Stomach (tissue), 9 donors: ENCODE data around the gene LDLRAD3. TPM values are rescaled to one million over a fixed set of nuclear protein-coding genes. Genes with fewer than 3 reads are reported as not detected.
A peak's percentile ranks its signal among the peaks of the same experiment; 100 is the strongest.

Source experiments
- DNase-seq, 2 donors: peaks; one replicate each; pipeline versions ENCODE4 v3.0.0 to v3.0.0-alpha.2; 2013 to 2019
- H3K27ac ChIP-seq, 5 donors: fragments of 200-600 bp in 4 of 5; sonication (generic) in 4 of 5; one replicate each; pipeline ENCODE4 v1.5.1; 2013 to 2019; ENCODE audit warnings: mild to moderate bottlenecking in 1 of 5, moderate library complexity in 1 of 5
- H3K27me3 ChIP-seq, 3 donors: fragments of 200-600 bp; sonication (generic); one replicate each; pipeline ENCODE4 v1.5.1; 2017 to 2019; ENCODE audit warnings: mixed run types in 1 of 3
- H3K36me3 ChIP-seq, 4 donors: fragments of 200-600 bp; sonication (generic); 1 replicate in 3 of 4; 2 replicates in 1 of 4; pipeline ENCODE4 v1.5.1; 2016 to 2019
- H3K4me1 ChIP-seq, 4 donors: fragments of 200-600 bp; sonication (generic); one replicate each; pipeline ENCODE4 v1.5.1; 2016 to 2019
- H3K4me3 ChIP-seq, 4 donors: fragments of 200-600 bp; sonication (generic) in 3 of 4; one replicate each; pipeline ENCODE4 v1.5.1; 2016 to 2019; ENCODE audit warnings: mild to moderate bottlenecking in 1 of 4
- H3K9me3 ChIP-seq, 4 donors: fragments of 200-600 bp; sonication (generic); one replicate each; pipeline ENCODE4 v1.5.1; 2016 to 2019
- EP300 ChIP-seq: sonication (generic); formaldehyde crosslinking; IDR thresholded peaks from one replicate; pipeline ENCODE4 v1.6.1; 2017; ENCODE audit warnings: antibody characterized with exemption
- POLR2A ChIP-seq, 4 donors: fragments of 450-650 bp; IDR thresholded peaks; one replicate each; pipeline ENCODE4 v1.6.1; 2016; ENCODE audit warnings: antibody characterized with exemption in 4 of 4, control low read depth in 2 of 4, mild to moderate bottlenecking in 1 of 4, moderate library complexity in 1 of 4
- POLR2AphosphoS5 ChIP-seq, 3 donors: sonication (generic); formaldehyde crosslinking; IDR thresholded peaks; one replicate each; pipeline ENCODE4 v1.6.1; 2016; ENCODE audit warnings: antibody characterized with exemption in 3 of 3
- WGBS, 5 donors: extraction: QIAGEN DNeasy Blood & Tissue Kit in 3 of 5; methylation state at CpG; one replicate each; pipeline versions ENCODE4 v1.1.5 to v1.1.7; 2013 to 2018; 5-methylcytosine and 5-hydroxymethylcytosine counted together
- intact Hi-C: fragments of 100-400 bp; cut with DNase I; formaldehyde crosslinking; loops from one replicate; pipeline ENCODE4 v1.15.1; 2023; ENCODE audit warnings: low total_unique reads
- polyA plus RNA-seq, 3 donors: library from polyadenylated mRNA; stranded (reverse); fragments of 200-250 nt; gene quantifications; one replicate each; pipeline ENCODE4 v1.2.3, GENCODE V29; 2013
- total RNA-seq, 5 donors: library from RNA; depleted of rRNA; stranded (reverse); fragments of >200 nt; gene quantifications; one replicate each; pipeline versions ENCODE4 v1.1.0 to v1.2.3, GENCODE V29; 2014 to 2016
- TF ChIP-seq, protein P1 (sequence below), 7 experiments: fragments of 450-650 bp in 4 of 7; fragments of 200-600 bp in 3 of 7; sonication (generic) in 3 of 7; IDR thresholded peaks; one replicate each; pipeline ENCODE4 v1.5.1; 2016 to 2019; ENCODE audit warnings: antibody characterized with exemption in 7 of 7, control low read depth in 2 of 7, mild to moderate bottlenecking in 1 of 7
- donor health status: healthy with polysubstance abuse.
- donor health status: Bipolar disorder and iron deficiency.
- donor health status: healthy.

The LDLRAD3 gene
- total and polyA plus RNA-seq, 8 donors, result 2.0 to 22.8 (median 7.9) TPM

DNA sequence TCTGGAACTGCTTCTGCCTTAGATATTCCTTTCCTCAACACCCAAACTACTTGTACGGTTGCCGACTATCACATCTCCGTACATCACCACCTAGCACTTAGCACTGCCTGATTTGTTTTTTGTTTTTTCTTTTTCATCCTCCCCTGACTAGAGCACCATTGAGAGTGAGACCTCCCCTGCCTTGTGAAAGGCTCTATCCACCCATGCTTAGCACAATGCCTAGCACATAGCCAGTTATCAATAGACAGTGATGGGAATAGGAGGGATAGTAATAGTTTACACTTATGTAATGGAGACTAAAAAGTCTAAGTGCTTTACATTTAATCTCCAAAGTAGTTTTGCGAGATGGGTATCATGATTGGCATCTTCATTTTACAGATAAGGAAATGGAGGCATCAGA is 115.8 kb downstream of the LDLRAD3 start:
- intact Hi-C loops, result no loop called here
- 93 to 99% (median 96%) methylated on average over 4 of the region's 4 CpGs for WGBS, 5 donors
- H3K27ac ChIP-seq, result no peak overlapping the region
- TF ChIP-seq POLR2AphosphoS5 (IDR thresholded peaks at IDR 0.05) (no peak), POLR2A (IDR thresholded peaks at IDR 0.05) (no peak), EP300 (no peak)
- TF ChIP-seq, protein P1, sequence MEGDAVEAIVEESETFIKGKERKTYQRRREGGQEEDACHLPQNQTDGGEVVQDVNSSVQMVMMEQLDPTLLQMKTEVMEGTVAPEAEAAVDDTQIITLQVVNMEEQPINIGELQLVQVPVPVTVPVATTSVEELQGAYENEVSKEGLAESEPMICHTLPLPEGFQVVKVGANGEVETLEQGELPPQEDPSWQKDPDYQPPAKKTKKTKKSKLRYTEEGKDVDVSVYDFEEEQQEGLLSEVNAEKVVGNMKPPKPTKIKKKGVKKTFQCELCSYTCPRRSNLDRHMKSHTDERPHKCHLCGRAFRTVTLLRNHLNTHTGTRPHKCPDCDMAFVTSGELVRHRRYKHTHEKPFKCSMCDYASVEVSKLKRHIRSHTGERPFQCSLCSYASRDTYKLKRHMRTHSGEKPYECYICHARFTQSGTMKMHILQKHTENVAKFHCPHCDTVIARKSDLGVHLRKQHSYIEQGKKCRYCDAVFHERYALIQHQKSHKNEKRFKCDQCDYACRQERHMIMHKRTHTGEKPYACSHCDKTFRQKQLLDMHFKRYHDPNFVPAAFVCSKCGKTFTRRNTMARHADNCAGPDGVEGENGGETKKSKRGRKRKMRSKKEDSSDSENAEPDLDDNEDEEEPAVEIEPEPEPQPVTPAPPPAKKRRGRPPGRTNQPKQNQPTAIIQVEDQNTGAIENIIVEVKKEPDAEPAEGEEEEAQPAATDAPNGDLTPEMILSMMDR (IDR thresholded peaks at IDR 0.05), result no peak
- no peak for DNase-seq
- no peak overlapping the region for H3K4me3 ChIP-seq
- H3K9me3 ChIP-seq, result peaks cover 0 to 10% (median 3%) of the 10 kb centered on the region in 4 donors
- H3K27me3 ChIP-seq, result no peaks in the 10 kb centered on the region
- peaks cover 0 to 4% (median 0%) of the 10 kb centered on the region in 4 donors for H3K4me1 ChIP-seq
- H3K36me3 ChIP-seq, result no peaks in the 10 kb centered on the region

DNA sequence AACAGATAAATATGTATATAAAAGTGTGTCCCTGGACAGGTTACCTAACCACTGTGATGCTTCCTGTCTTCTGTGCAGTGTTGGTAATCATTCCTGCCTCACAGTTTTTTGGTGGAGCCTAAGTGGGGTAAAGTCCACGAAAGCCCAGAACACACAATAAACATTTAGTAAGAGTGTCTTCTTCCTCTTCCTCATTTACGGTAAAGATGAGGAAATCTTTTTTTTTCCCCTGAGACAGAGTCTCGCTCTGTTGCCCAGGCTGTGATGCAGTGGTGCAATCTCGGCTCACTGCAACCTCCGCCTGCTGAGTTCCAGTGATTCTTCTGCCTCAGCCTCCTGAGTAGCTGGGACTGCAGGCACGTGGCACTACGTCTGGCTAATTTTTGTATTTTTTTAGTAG is 117.1 kb downstream of the LDLRAD3 start:
- Histone ChIP-seq H3K27me3 (no peaks in the 10 kb centered on the region), H3K36me3 (no peaks in the 10 kb centered on the region), H3K4me3 (no peak overlapping the region), H3K27ac (peak overlapping the region in 1 of 5 donors; percentile 68), H3K9me3 (peaks cover 0 to 10% (median 3%) of the 10 kb centered on the region in 4 donors), H3K4me1 (peaks cover 0 to 4% (median 0%) of the 10 kb centered on the region in 4 donors)
- no peak for DNase-seq
- intact Hi-C loops, result no loop called here
- TF ChIP-seq POLR2A (IDR thresholded peaks at IDR 0.05), result no peak
- TF ChIP-seq POLR2AphosphoS5 (IDR thresholded peaks at IDR 0.05), result no peak
- TF ChIP-seq EP300, result no peak
- TF ChIP-seq, protein P1 (IDR thresholded peaks at IDR 0.05), result no peak
- WGBS, 5 donors, result 81 to 90% (median 85%) methylated on average over 7 of the region's 7 CpGs

DNA sequence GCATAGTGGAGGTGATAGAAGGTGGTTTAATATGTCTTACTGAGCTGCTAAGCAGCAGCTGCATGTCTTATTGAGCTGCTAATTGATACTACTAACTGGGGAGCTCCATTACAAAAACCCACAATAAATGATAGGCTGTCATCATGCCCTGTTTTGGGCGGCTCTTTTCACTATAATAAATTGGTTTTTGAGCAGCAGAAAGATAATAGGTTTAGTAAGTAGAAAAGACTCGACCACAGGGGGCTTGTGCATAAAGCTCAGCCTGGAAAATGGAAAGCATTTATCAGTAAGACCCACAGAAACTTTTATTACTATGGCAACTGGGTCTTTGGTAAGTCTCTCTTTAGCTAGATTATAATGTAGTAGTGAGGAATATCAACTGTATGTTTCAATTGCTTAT is 117.6 kb downstream of the LDLRAD3 start:
- H3K4me1 ChIP-seq, result peaks cover 0 to 4% (median 0%) of the 10 kb centered on the region in 4 donors
- H3K36me3 ChIP-seq, result no peaks in the 10 kb centered on the region
- no peaks in the 10 kb centered on the region for H3K27me3 ChIP-seq
- H3K9me3 ChIP-seq, result peaks cover 0 to 14% (median 6%) of the 10 kb centered on the region in 4 donors
- WGBS, 5 donors, result 75 to 85% (median 77%) methylated on average over 2 of the region's 2 CpGs
- TF ChIP-seq EP300 (no peak), POLR2AphosphoS5 (IDR thresholded peaks at IDR 0.05) (no peak), POLR2A (IDR thresholded peaks at IDR 0.05) (no peak)
- TF ChIP-seq, protein P1 (IDR thresholded peaks at IDR 0.05), result no peak
- no peak for DNase-seq
- intact Hi-C loops, result no loop called here
- no peak overlapping the region for H3K4me3 ChIP-seq
- peak overlapping the region in 1 of 5 donors; percentile 68 for H3K27ac ChIP-seq

DNA sequence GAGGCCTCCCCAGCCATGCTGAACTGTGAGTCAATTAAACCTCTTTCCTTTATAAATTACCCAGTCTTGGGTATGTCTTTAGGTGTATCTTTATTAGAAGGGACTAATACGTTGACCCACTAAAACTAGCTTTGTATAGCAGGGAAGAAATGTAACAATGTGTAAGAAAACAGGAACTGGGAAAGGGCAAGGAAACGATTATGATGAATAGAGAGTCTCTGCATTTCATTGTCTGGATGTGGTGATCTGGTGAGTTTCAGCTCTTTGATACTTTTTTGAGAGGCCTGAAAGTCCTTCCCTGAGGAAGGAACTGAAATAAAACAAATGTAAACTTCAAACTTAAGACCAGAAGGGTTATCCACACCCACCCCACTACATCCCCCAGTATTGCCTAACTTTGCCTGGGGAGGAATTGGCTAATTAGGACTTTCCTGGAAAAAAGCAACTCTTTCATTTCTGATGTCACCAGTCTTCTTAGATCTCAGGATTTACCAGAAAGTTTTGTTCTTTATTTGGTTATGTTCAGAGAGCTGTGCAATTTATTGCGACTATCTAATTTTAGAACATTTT is 119.0 kb downstream of the LDLRAD3 start:
- H3K4me1 ChIP-seq, result no peaks in the 10 kb centered on the region
- H3K4me3 ChIP-seq, result no peak overlapping the region
- DNase-seq, result no peak
- peak overlapping the region in 3 of 5 donors; percentile 19 to 68 (median 23) for H3K27ac ChIP-seq
- TF ChIP-seq EP300, result no peak
- peak in 1 of 3 donors; percentile 25 for TF ChIP-seq POLR2AphosphoS5 (IDR thresholded peaks at IDR 0.05)
- H3K9me3 ChIP-seq, result peaks cover 0 to 21% (median 12%) of the 10 kb centered on the region in 4 donors
- intact Hi-C loops, result no loop called here
- WGBS, 5 donors, result 59 to 74% (median 74%) methylated on average over 3 of the region's 3 CpGs
- no peaks in the 10 kb centered on the region for H3K36me3 ChIP-seq
- no peaks in the 10 kb centered on the region for H3K27me3 ChIP-seq

DNA sequence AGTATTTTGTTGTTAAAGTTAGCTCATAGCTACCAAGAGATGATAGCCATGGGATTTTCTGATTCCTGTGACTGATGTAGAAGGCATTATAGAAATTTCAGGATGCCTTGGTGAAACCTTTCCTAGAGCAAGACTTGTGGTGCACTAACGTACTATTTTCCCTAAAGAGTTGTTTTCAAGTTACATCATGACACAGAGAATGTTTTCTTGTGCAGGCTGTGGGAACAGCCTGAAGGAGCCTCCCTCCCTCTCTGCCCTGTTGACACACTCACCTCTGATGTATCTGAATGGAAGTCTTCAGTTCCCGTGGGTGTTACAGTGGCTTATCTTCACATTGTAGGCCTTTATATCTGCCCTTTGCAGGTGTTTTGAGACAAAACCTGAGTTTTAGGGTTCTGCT is 121.6 kb downstream of the LDLRAD3 start:
- no peaks in the 10 kb centered on the region for H3K36me3 ChIP-seq
- TF ChIP-seq, protein P1 (IDR thresholded peaks at IDR 0.05), result no peak
- TF ChIP-seq POLR2AphosphoS5 (IDR thresholded peaks at IDR 0.05), result no peak
- H3K27ac ChIP-seq, result peak overlapping the region in 1 of 5 donors; percentile 7
- no peaks in the 10 kb centered on the region for H3K4me1 ChIP-seq
- no peak for DNase-seq
- H3K4me3 ChIP-seq, result no peak overlapping the region
- H3K9me3 ChIP-seq, result peaks cover 0 to 11% (median 9%) of the 10 kb centered on the region in 4 donors
- H3K27me3 ChIP-seq, result no peaks in the 10 kb centered on the region
- intact Hi-C loops, result no loop called here
- WGBS, 5 donors, result 67 to 75% (median 70%) methylated on average over 2 of the region's 2 CpGs
